ENCODE results near the gene CKLF.

DNA sequence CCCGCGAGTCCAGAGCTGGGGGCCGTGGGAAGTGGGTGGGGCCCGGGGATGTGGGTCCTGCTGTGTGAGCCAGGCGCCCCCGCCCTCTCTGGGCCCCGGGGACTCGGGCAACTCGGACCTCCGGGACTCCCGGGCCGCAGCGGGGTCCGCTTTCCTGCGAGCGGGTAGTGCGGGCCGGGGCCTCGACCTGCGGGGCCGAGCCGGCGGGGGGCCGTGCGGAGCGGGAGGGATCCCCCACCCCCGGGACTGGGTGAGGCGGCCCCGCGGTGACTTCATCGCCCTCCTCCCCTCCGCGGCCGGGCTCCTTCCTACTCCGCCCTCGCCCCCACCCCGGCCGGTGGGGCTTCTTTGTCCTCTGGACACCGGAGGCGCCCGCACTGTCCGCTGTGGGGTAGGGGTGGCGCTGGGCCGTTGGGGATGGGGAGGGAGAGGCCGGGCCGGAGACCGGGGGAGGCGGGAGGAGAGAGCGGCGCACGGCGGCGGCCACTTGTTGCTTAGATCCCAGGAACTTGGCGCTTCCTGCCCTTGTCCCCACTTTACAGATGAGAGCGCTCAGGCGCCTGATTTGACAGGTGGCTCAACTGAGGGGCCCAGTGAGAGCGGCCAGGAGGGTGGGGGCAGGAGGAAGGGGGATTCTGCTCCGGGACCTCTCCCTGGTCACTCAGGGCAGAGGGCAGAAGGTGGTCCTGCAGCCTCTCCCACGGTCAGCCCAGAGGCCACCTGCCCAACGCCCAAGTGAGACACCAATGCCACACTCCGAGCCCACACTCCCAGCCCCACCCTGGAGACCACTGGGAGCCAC, 53.0 kb downstream of the CKLF start:
- TF ChIP-seq, protein P1, sequence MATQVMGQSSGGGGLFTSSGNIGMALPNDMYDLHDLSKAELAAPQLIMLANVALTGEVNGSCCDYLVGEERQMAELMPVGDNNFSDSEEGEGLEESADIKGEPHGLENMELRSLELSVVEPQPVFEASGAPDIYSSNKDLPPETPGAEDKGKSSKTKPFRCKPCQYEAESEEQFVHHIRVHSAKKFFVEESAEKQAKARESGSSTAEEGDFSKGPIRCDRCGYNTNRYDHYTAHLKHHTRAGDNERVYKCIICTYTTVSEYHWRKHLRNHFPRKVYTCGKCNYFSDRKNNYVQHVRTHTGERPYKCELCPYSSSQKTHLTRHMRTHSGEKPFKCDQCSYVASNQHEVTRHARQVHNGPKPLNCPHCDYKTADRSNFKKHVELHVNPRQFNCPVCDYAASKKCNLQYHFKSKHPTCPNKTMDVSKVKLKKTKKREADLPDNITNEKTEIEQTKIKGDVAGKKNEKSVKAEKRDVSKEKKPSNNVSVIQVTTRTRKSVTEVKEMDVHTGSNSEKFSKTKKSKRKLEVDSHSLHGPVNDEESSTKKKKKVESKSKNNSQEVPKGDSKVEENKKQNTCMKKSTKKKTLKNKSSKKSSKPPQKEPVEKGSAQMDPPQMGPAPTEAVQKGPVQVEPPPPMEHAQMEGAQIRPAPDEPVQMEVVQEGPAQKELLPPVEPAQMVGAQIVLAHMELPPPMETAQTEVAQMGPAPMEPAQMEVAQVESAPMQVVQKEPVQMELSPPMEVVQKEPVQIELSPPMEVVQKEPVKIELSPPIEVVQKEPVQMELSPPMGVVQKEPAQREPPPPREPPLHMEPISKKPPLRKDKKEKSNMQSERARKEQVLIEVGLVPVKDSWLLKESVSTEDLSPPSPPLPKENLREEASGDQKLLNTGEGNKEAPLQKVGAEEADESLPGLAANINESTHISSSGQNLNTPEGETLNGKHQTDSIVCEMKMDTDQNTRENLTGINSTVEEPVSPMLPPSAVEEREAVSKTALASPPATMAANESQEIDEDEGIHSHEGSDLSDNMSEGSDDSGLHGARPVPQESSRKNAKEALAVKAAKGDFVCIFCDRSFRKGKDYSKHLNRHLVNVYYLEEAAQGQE (IDR thresholded peaks at IDR 0.05; ENCODE audit: insufficient read depth in 1 of 2, low read depth in 2 of 2, low read length in 2 of 2) = no peak
- TF ChIP-seq POLR2AphosphoS5 (IDR thresholded peaks at IDR 0.05; ENCODE audit: low read depth, low read length) (no peak), TAF1 (IDR thresholded peaks at IDR 0.05; ENCODE audit: borderline replicate concordance, insufficient read depth, low read length) (no peak), SIN3A (IDR thresholded peaks at IDR 0.05; ENCODE audit: borderline replicate concordance, insufficient read depth, low read length) (no peak)
